IMR-90 (cell line): ENCODE results near the gene UBE2G1. TPM values are rescaled to one million over a fixed set of nuclear protein-coding genes. Genes with fewer than 3 reads are reported as not detected.
A peak's percentile ranks its signal among the peaks of the same experiment; 100 is the strongest.

Experiments
- ATAC-seq: fragments of 200-7000 bp; cut with Tn5 transposase; 2 replicates; pipeline ENCODE4 v1.9.1; 2020; ENCODE audit warnings: low read depth, mild to moderate bottlenecking, moderate library complexity
- BruUV-seq: library from RNA; stranded (reverse); fragments of 400-500 nt; replicated peaks from 2 replicates; lab custom pipeline; 2021; lab: Mats Ljungman, UMichigan
- CTCF ChIA-PET: fragments of 300-600 bp; formaldehyde crosslinking; extraction: SDS; loops from one replicate; lab custom pipeline; 2021; ENCODE audit warnings: antibody characterized with exemption; lab: Yijun Ruan, JAX
- POLR2A ChIA-PET: fragments of 300-600 bp; sonication (Branson Sonifier 250); formaldehyde crosslinking; loops from one replicate; lab custom pipeline; 2022; ENCODE audit warnings: antibody characterized with exemption; ENCODE audit not compliant: unreplicated experiment; lab: Charles Lee
- DNase-seq: peaks from one replicate; pipeline ENCODE4 v3.0.0; 2013
- H2AFZ ChIP-seq: replicated peaks from 2 replicates; pipeline ENCODE3; 2013; ENCODE audit warnings: low read length, mild to moderate bottlenecking; ENCODE audit not compliant: poor library complexity
- H2AK5ac ChIP-seq: 2 replicates; pipeline ENCODE4 v1.6.1; 2013; ENCODE audit warnings: low read depth, low read length, inconsistent platforms
- H2AK9ac ChIP-seq: replicated peaks from 2 replicates; pipeline ENCODE3; 2013; ENCODE audit warnings: mild to moderate bottlenecking, low read depth, low read length, moderate library complexity; ENCODE audit not compliant: poor library complexity
- H2BK120ac ChIP-seq: 2 replicates; pipeline ENCODE4 v1.6.1; 2013; ENCODE audit warnings: low read depth, low read length, inconsistent platforms
- H2BK15ac ChIP-seq: 3 replicates; pipeline ENCODE4 v1.6.1; 2013; ENCODE audit warnings: low read depth, low read length, inconsistent platforms
- H2BK20ac ChIP-seq: 2 replicates; pipeline ENCODE4 v1.6.1; 2013; ENCODE audit warnings: low read depth, mild to moderate bottlenecking, inconsistent platforms, low read length, moderate library complexity
- H2BK5ac ChIP-seq: 2 replicates; pipeline ENCODE4 v1.6.1; 2013; ENCODE audit warnings: mild to moderate bottlenecking, low read depth, low read length, inconsistent platforms; ENCODE audit not compliant: poor library complexity, severe bottlenecking
- H3K14ac ChIP-seq: replicated peaks from 2 replicates; pipeline ENCODE4 v1.6.1; 2013; ENCODE audit warnings: low read depth, low read length, inconsistent platforms
- H3K18ac ChIP-seq: 2 replicates; pipeline ENCODE4 v1.6.1; 2013; ENCODE audit warnings: low read depth, low read length, control low read depth
- H3K23ac ChIP-seq: 2 replicates; pipeline ENCODE4 v1.6.1; 2013; ENCODE audit warnings: low read depth, low read length, inconsistent platforms
- H3K27ac ChIP-seq: 2 replicates; pipeline ENCODE4 v1.5.1; 2013; ENCODE audit warnings: mild to moderate bottlenecking, control low read depth, low read length; ENCODE audit not compliant: insufficient read depth
- H3K27me3 ChIP-seq: 2 replicates; pipeline ENCODE4 v1.6.1; 2013; ENCODE audit warnings: low read length; ENCODE audit not compliant: control insufficient read depth, insufficient read depth
- H3K36me3 ChIP-seq: 2 replicates; pipeline ENCODE4 v1.6.1; 2013; ENCODE audit warnings: low read length, mixed read lengths; ENCODE audit not compliant: control insufficient read depth, insufficient read depth
- H3K4ac ChIP-seq: 2 replicates; pipeline ENCODE4 v1.6.1; 2013; ENCODE audit warnings: low read depth, low read length, inconsistent platforms
- H3K4me1 ChIP-seq: 2 replicates; pipeline ENCODE4 v1.6.1; 2013; ENCODE audit warnings: low read length, mixed read lengths; ENCODE audit not compliant: control insufficient read depth, insufficient read depth
- H3K4me2 ChIP-seq: 2 replicates; pipeline ENCODE4 v1.6.1; 2013; ENCODE audit warnings: low read depth, mild to moderate bottlenecking, control low read depth, low read length, moderate library complexity
- H3K4me3 ChIP-seq: 2 replicates; pipeline ENCODE4 v1.5.1; 2013; ENCODE audit warnings: low read depth, mild to moderate bottlenecking, control low read depth, low read length, moderate library complexity; ENCODE audit not compliant: insufficient read depth
- H3K56ac ChIP-seq: 2 replicates; pipeline ENCODE4 v1.6.1; 2013; ENCODE audit warnings: low read length, inconsistent platforms; ENCODE audit not compliant: insufficient read depth; ENCODE audit errors: extremely low read depth
- H3K79me1 ChIP-seq, 2 experiments: 2 replicates each; pipeline ENCODE4 v1.6.1; 2013; ENCODE audit warnings: low read length in 2 of 2, inconsistent platforms in 1 of 2, low read depth in 1 of 2
- H3K9ac ChIP-seq: 2 replicates; pipeline ENCODE4 v1.6.1; 2013; ENCODE audit warnings: low read depth, low read length, control low read depth
- H3K9me1 ChIP-seq: 2 replicates; pipeline ENCODE4 v1.6.1; 2013; ENCODE audit warnings: low read length, inconsistent platforms; ENCODE audit not compliant: insufficient read depth
- H3K9me3 ChIP-seq: 2 replicates; pipeline ENCODE4 v1.6.1; 2013; ENCODE audit warnings: low read length; ENCODE audit not compliant: control insufficient read depth, insufficient read depth
- H4K20me1 ChIP-seq: 2 replicates; pipeline ENCODE4 v1.6.1; 2013; ENCODE audit warnings: low read length, inconsistent platforms; ENCODE audit not compliant: insufficient read depth
- H4K5ac ChIP-seq: 2 replicates; pipeline ENCODE4 v1.6.1; 2013; ENCODE audit warnings: mild to moderate bottlenecking, low read depth, low read length, control low read depth
- H4K8ac ChIP-seq, 2 experiments: 2 replicates each; pipeline ENCODE4 v1.6.1; 2013; ENCODE audit warnings: low read depth in 2 of 2, low read length in 2 of 2, control low read depth in 1 of 2, inconsistent platforms in 1 of 2
- H4K91ac ChIP-seq: 2 replicates; pipeline ENCODE4 v1.6.1; 2013; ENCODE audit warnings: low read depth, low read length, inconsistent platforms; ENCODE audit not compliant: insufficient read depth
- CEBPB ChIP-seq: IDR thresholded peaks from 2 replicates; pipeline ENCODE4 v1.6.1; 2012; ENCODE audit warnings: low read depth, low read length, improper control_type of control experiment
- CHD1 ChIP-seq: IDR thresholded peaks from 2 replicates; pipeline ENCODE4 v1.6.1; 2012; ENCODE audit warnings: low read depth, low read length, improper control_type of control experiment
- FOS ChIP-seq: fragments of 150-350 bp; IDR thresholded peaks from 2 replicates; pipeline ENCODE4 v1.6.1; 2016; ENCODE audit warnings: low read depth, low read length
- MAFK ChIP-seq: IDR thresholded peaks from 2 replicates; pipeline ENCODE4 v1.6.1; 2012; ENCODE audit warnings: low read depth, low read length, improper control_type of control experiment
- MXI1 ChIP-seq: IDR thresholded peaks from 2 replicates; pipeline ENCODE4 v1.6.1; 2012; ENCODE audit warnings: low read depth, mild to moderate bottlenecking, low read length, moderate library complexity, borderline replicate concordance
- POLR2A ChIP-seq: IDR thresholded peaks from 2 replicates; pipeline ENCODE4 v1.6.1; 2012; ENCODE audit warnings: mild to moderate bottlenecking, low read depth, low read length
- RCOR1 ChIP-seq: IDR thresholded peaks from 2 replicates; pipeline ENCODE4 v1.6.1; 2012; ENCODE audit warnings: mild to moderate bottlenecking, low read length, improper control_type of control experiment; ENCODE audit not compliant: insufficient replicate concordance
- SMC3 ChIP-seq: fragments of 150-350 bp; IDR thresholded peaks from 2 replicates; pipeline ENCODE4 v1.6.1; 2016; ENCODE audit warnings: low read depth, mild to moderate bottlenecking, antibody characterized with exemption, low read length, moderate library complexity
- WGBS, 2 experiments: methylation state at CpG; one replicate each; pipeline versions ENCODE4 v1.1.5 to v1.1.7; 2013; ENCODE audit warnings: missing lambda C conversion rate in 2 of 2; ENCODE audit not compliant: insufficient read length in 1 of 2; ENCODE audit errors: extremely low coverage in 2 of 2; 5-methylcytosine and 5-hydroxymethylcytosine counted together
- dilution Hi-C: fragments of 300-500 bp; cut with HindIII; formaldehyde crosslinking; loops from one replicate; pipeline ENCODE4 v1.14.3; 2018; ENCODE audit warnings: low sequenced_read_pairs; ENCODE audit not compliant: unreplicated experiment
- in situ Hi-C: fragments of 300-500 bp; cut with MboI; formaldehyde crosslinking; loops from 3 replicates; pipeline ENCODE4 v1.14.3; 2019; ENCODE audit warnings: low sequenced_read_pairs, inconsistent platforms, mixed read lengths
- intact Hi-C: fragments of 100-400 bp; cut with micrococcal nuclease; formaldehyde crosslinking; loops from 2 replicates; pipeline ENCODE4 v1.10.0; 2022
- polyA plus RNA-seq, 3 experiments: library from polyadenylated mRNA; depleted of rRNA; stranded (reverse); fragments of >200 nt; gene quantifications; 2 replicates each; pipeline ENCODE4 v1.2.3, GENCODE V29; 2012; ENCODE audit warnings: low replicate concordance in 1 of 3
- total RNA-seq: library from RNA; depleted of rRNA; stranded (reverse); fragments of >200 nt; gene quantifications from 2 replicates; pipeline ENCODE4 v1.2.3, GENCODE V29; 2012
- TF ChIP-seq, protein P1 (sequence below): conservative IDR thresholded peaks from 2 replicates; pipeline ENCODE4 v1.5.1; 2012; ENCODE audit warnings: mild to moderate bottlenecking, low read depth, low read length, improper control_type of control experiment

UBE2G1 gene
- total and polyA plus RNA-seq, 2 of the 4 experiments (the other 2 are of a cell fraction): 26.3 to 26.6 TPM

DNA sequence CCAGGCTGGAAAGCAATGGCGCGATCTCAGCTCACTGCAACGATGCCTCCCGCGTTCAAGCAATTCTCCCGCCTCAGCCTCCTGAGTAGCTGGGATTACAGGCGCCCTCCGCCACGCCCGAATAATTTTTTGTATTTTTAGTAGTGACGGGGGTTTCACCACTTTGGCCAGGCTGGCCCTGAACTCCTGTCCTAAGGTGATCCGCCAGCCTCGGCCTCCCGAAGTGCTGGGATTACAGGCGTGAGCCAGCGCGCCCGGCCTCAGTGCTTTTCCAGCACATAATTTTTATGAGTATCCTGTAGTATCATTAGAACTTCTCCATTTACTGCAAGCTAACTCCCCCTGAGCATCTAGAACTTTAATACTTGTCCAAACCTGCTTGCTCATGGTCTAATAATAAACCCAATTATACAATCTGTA is 1.8 kb downstream of the UBE2G1 start:
- dilution Hi-C loops: no loop called here
- no TSS peak for BruUV-seq

More for the DNA sequence above, 1.8 kb downstream of the UBE2G1 start:
- no peak overlapping the region for H2AFZ ChIP-seq
- H3K9me3 ChIP-seq: no peaks in the 10 kb centered on the region
- H4K8ac ChIP-seq: no peak overlapping the region
- peak overlapping the region; percentile 55 for H2AK9ac ChIP-seq
- in situ Hi-C loops (no loop called here), intact Hi-C loops (loop anchor here (1.0 to 5.0 kb wide), 2 partner anchors 132 to 149 kb away; no protein-coding TSS in a partner anchor)
- peaks cover 4% of the 10 kb centered on the region; the same call in 1 of the 2 replicates for H3K4me1 ChIP-seq
- H2BK20ac ChIP-seq: 0 out of 2 replicates have a peak overlapping the region, but pooled peaks have one; percentile 46
- peak overlapping the region; percentile 46; the same call in 1 of the 2 replicates for H2AK5ac ChIP-seq
- peak overlapping the region; percentile 71 for H3K4me3 ChIP-seq
- H2BK15ac ChIP-seq: no peak overlapping the region
- H2BK120ac ChIP-seq: no peak overlapping the region
- H4K91ac ChIP-seq: no peak overlapping the region
- H3K9me1 ChIP-seq: peaks cover 3% of the 10 kb centered on the region; the same call in 1 of the 2 replicates
- H3K27me3 ChIP-seq: no peaks in the 10 kb centered on the region
- no peak overlapping the region for H3K18ac ChIP-seq
- ChIA-PET CTCF (no interaction called here), POLR2A (no interaction called here)
- 0 out of 2 replicates have a peak, but pooled peaks cover 1% of the 10 kb centered on the region for H3K36me3 ChIP-seq
- no peak overlapping the region for H4K5ac ChIP-seq
- H3K79me1 ChIP-seq: peaks cover 0 to 20% of the 10 kb centered on the region in 2 experiments; a peak in 2 of 4 replicates
- no peak overlapping the region; the same call in 1 of the 2 replicates for H3K27ac ChIP-seq
- peak overlapping the region; percentile 88 for H3K4ac ChIP-seq
- TF ChIP-seq, protein P1, sequence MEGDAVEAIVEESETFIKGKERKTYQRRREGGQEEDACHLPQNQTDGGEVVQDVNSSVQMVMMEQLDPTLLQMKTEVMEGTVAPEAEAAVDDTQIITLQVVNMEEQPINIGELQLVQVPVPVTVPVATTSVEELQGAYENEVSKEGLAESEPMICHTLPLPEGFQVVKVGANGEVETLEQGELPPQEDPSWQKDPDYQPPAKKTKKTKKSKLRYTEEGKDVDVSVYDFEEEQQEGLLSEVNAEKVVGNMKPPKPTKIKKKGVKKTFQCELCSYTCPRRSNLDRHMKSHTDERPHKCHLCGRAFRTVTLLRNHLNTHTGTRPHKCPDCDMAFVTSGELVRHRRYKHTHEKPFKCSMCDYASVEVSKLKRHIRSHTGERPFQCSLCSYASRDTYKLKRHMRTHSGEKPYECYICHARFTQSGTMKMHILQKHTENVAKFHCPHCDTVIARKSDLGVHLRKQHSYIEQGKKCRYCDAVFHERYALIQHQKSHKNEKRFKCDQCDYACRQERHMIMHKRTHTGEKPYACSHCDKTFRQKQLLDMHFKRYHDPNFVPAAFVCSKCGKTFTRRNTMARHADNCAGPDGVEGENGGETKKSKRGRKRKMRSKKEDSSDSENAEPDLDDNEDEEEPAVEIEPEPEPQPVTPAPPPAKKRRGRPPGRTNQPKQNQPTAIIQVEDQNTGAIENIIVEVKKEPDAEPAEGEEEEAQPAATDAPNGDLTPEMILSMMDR: no peak
- TF ChIP-seq SMC3 (no peak), MAFK (no peak), CEBPB (no peak), FOS (no peak), CHD1 (no peak), MXI1 (no peak), RCOR1 (no peak), POLR2A (no peak)
- WGBS, 2 experiments: 92% methylated on average over 6 of the region's 18 CpGs; no CpG with 5 or more reads in 1 of the 2 experiments
- peak overlapping the region; percentile 98; the same call in 1 of the 2 replicates for H3K23ac ChIP-seq
- H4K20me1 ChIP-seq: peaks cover 47% of the 10 kb centered on the region
- H3K4me2 ChIP-seq: peak overlapping the region; percentile 93
- peak overlapping the region; percentile 58 for H2BK5ac ChIP-seq
- peak overlapping the region; percentile 95; the same call in 1 of the 2 replicates for H3K14ac ChIP-seq
- DNase-seq: no peak
- peak overlapping the region; percentile 61; the same call in 1 of the 2 replicates for H3K9ac ChIP-seq
- H3K56ac ChIP-seq: no peak overlapping the region
- no peak for ATAC-seq
